Lung (tissue), 12 donors: ENCODE measurements around the gene SOX18. TPM values are rescaled to one million over a fixed set of nuclear protein-coding genes. Genes with fewer than 3 reads are reported as not detected.

ENCODE experiments used
- ATAC-seq: fragments of 200-7000 bp; cut with Tn5 transposase; one replicate; pipeline ENCODE4 v1.9.1; 2020; ENCODE audit warnings: moderate number of reproducible peaks; ENCODE audit not compliant: insufficient read depth, low FRiP score
- DNase-seq, 3 donors: peaks; one replicate each; pipeline ENCODE4 v3.0.0-alpha.2; 2013 to 2017
- H3K27ac ChIP-seq, 2 donors: one replicate each; pipeline ENCODE4 v1.5.1; 2013; ENCODE audit warnings: mild to moderate bottlenecking in 2 of 2, moderate library complexity in 2 of 2, control low read depth in 1 of 2, inconsistent platforms in 1 of 2, low read depth in 1 of 2, low read length in 1 of 2
- H3K27me3 ChIP-seq, 3 donors: one replicate each; pipeline ENCODE4 v1.5.1; 2013; ENCODE audit warnings: low read length in 2 of 3; ENCODE audit not compliant: control insufficient read depth in 3 of 3, insufficient read depth in 3 of 3
- H3K36me3 ChIP-seq, 4 donors: one replicate each; pipeline ENCODE4 v1.5.1; 2013; ENCODE audit warnings: low read length in 4 of 4, mild to moderate bottlenecking in 1 of 4, moderate library complexity in 1 of 4; ENCODE audit not compliant: control insufficient read depth in 4 of 4, insufficient read depth in 4 of 4
- H3K4me1 ChIP-seq, 5 donors: one replicate each; pipeline ENCODE4 v1.5.1; 2013; ENCODE audit warnings: low read length in 5 of 5, mild to moderate bottlenecking in 2 of 5, moderate library complexity in 1 of 5; ENCODE audit not compliant: control insufficient read depth in 5 of 5, insufficient read depth in 5 of 5
- H3K4me3 ChIP-seq: one replicate; pipeline ENCODE4 v1.5.1; 2013; ENCODE audit warnings: mild to moderate bottlenecking, control low read depth, moderate library complexity
- H3K9ac ChIP-seq, 2 donors: one replicate each; pipeline ENCODE4 v1.5.1; 2013; ENCODE audit warnings: low read length in 2 of 2, control low read depth in 1 of 2; ENCODE audit not compliant: insufficient read depth in 1 of 2
- H3K9me3 ChIP-seq, 4 donors: one replicate each; pipeline ENCODE4 v1.5.1; 2013; ENCODE audit warnings: low read length in 3 of 4, mild to moderate bottlenecking in 1 of 4, moderate library complexity in 1 of 4; ENCODE audit not compliant: control insufficient read depth in 4 of 4, insufficient read depth in 3 of 4
- WGBS, 2 donors: extraction: QIAGEN DNeasy Blood & Tissue Kit; methylation state at CpG; one replicate each; pipeline ENCODE4 v1.1.7; 2013; 5-methylcytosine and 5-hydroxymethylcytosine counted together
- polyA plus RNA-seq, 2 donors: library from polyadenylated mRNA; stranded (reverse); fragments of 200-250 nt; gene quantifications; one replicate each; pipeline ENCODE4 v1.2.1, GENCODE V29; 2013
- total RNA-seq, 2 donors: library from RNA; depleted of rRNA in 1 of 2; stranded (reverse); fragments of >200 nt in 1 of 2; gene quantifications; one replicate each; pipeline ENCODE4 v1.2.1, GENCODE V29; 2014 to 2021
- TF ChIP-seq, protein P1 (sequence below): IDR thresholded peaks from 2 replicates; pipeline ENCODE4 v1.5.1; 2012; ENCODE audit warnings: mild to moderate bottlenecking; ENCODE audit errors: control extremely low read depth, extremely low read depth
- donor health status: control.
- donor health status: control.
- donor health status: Bipolar disorder and iron deficiency.
- donor health status: healthy.
- donor health status: DM: yes; HTN: yes; CAD: no.

The SOX18 gene
- total and polyA plus RNA-seq, 4 donors, result 12.1 to 52.2 (median 29.3) TPM

- Histone ChIP-seq H3K27me3 (peaks cover 0 to 23% (median 5%) of the 10 kb centered on the region in 3 donors), H3K27ac (no peak overlapping the region), H3K9me3 (no peaks in the 10 kb centered on the region), H3K36me3 (no peaks in the 10 kb centered on the region), H3K4me1 (no peaks in the 10 kb centered on the region), H3K4me3 (no peak overlapping the region), H3K9ac (no peak overlapping the region)
- WGBS, 2 donors, result 54 to 68% methylated on average over 27 of the region's 27 CpGs
- ATAC-seq, result no peak
- TF ChIP-seq, protein P1, sequence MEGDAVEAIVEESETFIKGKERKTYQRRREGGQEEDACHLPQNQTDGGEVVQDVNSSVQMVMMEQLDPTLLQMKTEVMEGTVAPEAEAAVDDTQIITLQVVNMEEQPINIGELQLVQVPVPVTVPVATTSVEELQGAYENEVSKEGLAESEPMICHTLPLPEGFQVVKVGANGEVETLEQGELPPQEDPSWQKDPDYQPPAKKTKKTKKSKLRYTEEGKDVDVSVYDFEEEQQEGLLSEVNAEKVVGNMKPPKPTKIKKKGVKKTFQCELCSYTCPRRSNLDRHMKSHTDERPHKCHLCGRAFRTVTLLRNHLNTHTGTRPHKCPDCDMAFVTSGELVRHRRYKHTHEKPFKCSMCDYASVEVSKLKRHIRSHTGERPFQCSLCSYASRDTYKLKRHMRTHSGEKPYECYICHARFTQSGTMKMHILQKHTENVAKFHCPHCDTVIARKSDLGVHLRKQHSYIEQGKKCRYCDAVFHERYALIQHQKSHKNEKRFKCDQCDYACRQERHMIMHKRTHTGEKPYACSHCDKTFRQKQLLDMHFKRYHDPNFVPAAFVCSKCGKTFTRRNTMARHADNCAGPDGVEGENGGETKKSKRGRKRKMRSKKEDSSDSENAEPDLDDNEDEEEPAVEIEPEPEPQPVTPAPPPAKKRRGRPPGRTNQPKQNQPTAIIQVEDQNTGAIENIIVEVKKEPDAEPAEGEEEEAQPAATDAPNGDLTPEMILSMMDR, result no peak
- DNase-seq, result no peak
Measured at GRCh38 chr20:64092258-64093012, 43.0 kb upstream of the SOX18 start.

DNA sequence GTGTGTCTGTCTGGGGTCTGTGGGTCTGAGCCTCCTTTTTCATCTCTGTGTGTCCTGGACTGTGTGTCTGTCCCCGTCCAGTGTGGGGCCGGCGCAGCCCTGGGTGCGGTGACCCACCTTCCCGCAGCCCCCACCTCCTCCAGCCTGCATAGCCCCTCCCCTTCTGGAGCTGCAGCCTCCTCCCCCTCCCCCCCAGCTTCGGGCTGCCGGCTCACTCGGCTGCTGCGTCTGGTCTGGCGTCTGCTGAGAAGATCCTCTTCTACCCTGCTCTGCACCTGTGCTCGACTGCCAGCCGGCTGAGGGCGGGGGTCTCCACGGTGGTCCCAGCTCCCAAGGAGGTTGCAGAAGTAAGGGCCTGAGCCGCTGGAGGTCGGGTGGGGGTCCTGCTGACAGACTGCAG is 42.3 kb upstream of the SOX18 start:
- no peaks in the 10 kb centered on the region for H3K4me1 ChIP-seq
- H3K27me3 ChIP-seq, result peaks cover 0 to 25% (median 5%) of the 10 kb centered on the region in 3 donors
- DNase-seq (no peak), ATAC-seq (no peak)
- WGBS, 2 donors, result 26 to 60% methylated on average over 16 of the region's 16 CpGs
- H3K9ac ChIP-seq, result no peak overlapping the region
- no peak overlapping the region for H3K27ac ChIP-seq
- TF ChIP-seq, protein P1, result no peak
- H3K36me3 ChIP-seq, result no peaks in the 10 kb centered on the region
- H3K4me3 ChIP-seq, result no peak overlapping the region
- no peaks in the 10 kb centered on the region for H3K9me3 ChIP-seq

GRCh38 chr20:64091340-64091739 is 41.9 kb upstream of the SOX18 start:
- Histone ChIP-seq H3K9ac (no peak overlapping the region), H3K27me3 (peaks cover 0 to 27% (median 5%) of the 10 kb centered on the region in 3 donors), H3K36me3 (no peaks in the 10 kb centered on the region), H3K9me3 (no peaks in the 10 kb centered on the region), H3K27ac (no peak overlapping the region), H3K4me1 (no peaks in the 10 kb centered on the region), H3K4me3 (no peak overlapping the region)
- 71 to 87% methylated on average over 19 of the region's 19 CpGs for WGBS, 2 donors
- ATAC-seq (no peak), DNase-seq (no peak)
- TF ChIP-seq, protein P1, result no peak
